H9 (cell line): ENCODE results near the gene DCP1B. TPM values are rescaled to one million over a fixed set of nuclear protein-coding genes. Genes with fewer than 3 reads are reported as not detected.

Experiments
- DNase-seq: peaks from one replicate; pipeline ENCODE4 v3.0.0-alpha.2; 2017
- H2AFZ ChIP-seq: one replicate; pipeline ENCODE4 v1.6.1; 2013; ENCODE audit warnings: mild to moderate bottlenecking, low read length, control low read depth, moderate library complexity
- H2AK5ac ChIP-seq: 2 replicates; pipeline ENCODE4 v1.6.1; 2013; ENCODE audit warnings: low read length, control low read depth, mixed read lengths; ENCODE audit not compliant: insufficient read length
- H2BK120ac ChIP-seq: one replicate; pipeline ENCODE4 v1.6.1; 2013; ENCODE audit warnings: low read depth, mild to moderate bottlenecking, low read length, control low read depth, inconsistent platforms; ENCODE audit not compliant: poor library complexity, severe bottlenecking
- H2BK12ac ChIP-seq: 2 replicates; pipeline ENCODE4 v1.6.1; 2013; ENCODE audit warnings: low read length, control low read depth, mixed read lengths, low read depth; ENCODE audit not compliant: insufficient read length
- H2BK15ac ChIP-seq: 2 replicates; pipeline ENCODE4 v1.6.1; 2013; ENCODE audit warnings: low read depth, low read length, control low read depth
- H2BK20ac ChIP-seq: one replicate; pipeline ENCODE4 v1.6.1; 2013; ENCODE audit warnings: low read depth, mild to moderate bottlenecking, low read length, control low read depth, inconsistent platforms; ENCODE audit not compliant: poor library complexity, severe bottlenecking
- H2BK5ac ChIP-seq: 2 replicates; pipeline ENCODE4 v1.6.1; 2013; ENCODE audit warnings: low read length, control low read depth, mixed read lengths; ENCODE audit not compliant: insufficient read length
- H3K14ac ChIP-seq: 2 replicates; pipeline ENCODE4 v1.6.1; 2013; ENCODE audit warnings: low read length, control low read depth; ENCODE audit not compliant: insufficient read depth
- H3K18ac ChIP-seq: 2 replicates; pipeline ENCODE4 v1.6.1; 2013; ENCODE audit warnings: low read depth, mild to moderate bottlenecking, mixed read lengths, low read length, control low read depth; ENCODE audit not compliant: insufficient read length
- H3K23ac ChIP-seq: 2 replicates; pipeline ENCODE4 v1.6.1; 2013; ENCODE audit warnings: low read length, control low read depth, mixed read lengths, low read depth; ENCODE audit not compliant: insufficient read length
- H3K23me2 ChIP-seq: 2 replicates; pipeline ENCODE4 v1.6.1; 2013; ENCODE audit warnings: low read depth, mild to moderate bottlenecking, mixed read lengths, low read length, control low read depth; ENCODE audit not compliant: insufficient read length, poor library complexity, severe bottlenecking
- H3K27ac ChIP-seq: 2 replicates; pipeline ENCODE4 v1.5.1; 2013; ENCODE audit warnings: low read length, control low read depth, mixed read lengths, low read depth; ENCODE audit not compliant: insufficient read length
- H3K27me3 ChIP-seq: 2 replicates; pipeline ENCODE4 v1.6.1; 2013; ENCODE audit warnings: low read length, control low read depth, inconsistent platforms; ENCODE audit not compliant: insufficient read depth
- H3K4ac ChIP-seq: 2 replicates; pipeline ENCODE4 v1.6.1; 2013; ENCODE audit warnings: low read depth, mild to moderate bottlenecking, control low read depth, inconsistent platforms, low read length, moderate library complexity
- H3K4me1 ChIP-seq: 2 replicates; pipeline ENCODE4 v1.6.1; 2013; ENCODE audit warnings: low read length, control low read depth, inconsistent platforms; ENCODE audit not compliant: insufficient read depth
- H3K4me2 ChIP-seq: 2 replicates; pipeline ENCODE4 v1.6.1; 2013; ENCODE audit warnings: low read length, control low read depth, mixed read lengths; ENCODE audit not compliant: insufficient read length, insufficient read depth
- H3K56ac ChIP-seq: 2 replicates; pipeline ENCODE4 v1.6.1; 2013; ENCODE audit warnings: low read depth, mild to moderate bottlenecking, mixed read lengths, low read length, control low read depth; ENCODE audit not compliant: insufficient read length
- H3K79me1 ChIP-seq: 2 replicates; pipeline ENCODE4 v1.6.1; 2013; ENCODE audit warnings: low read depth, mild to moderate bottlenecking, moderate library complexity, low read length, control low read depth, inconsistent platforms; ENCODE audit not compliant: insufficient read depth, poor library complexity, severe bottlenecking
- H3K79me2 ChIP-seq: 2 replicates; pipeline ENCODE4 v1.6.1; 2013; ENCODE audit warnings: low read length, control low read depth, inconsistent platforms; ENCODE audit not compliant: insufficient read depth
- H3K9ac ChIP-seq: 2 replicates; pipeline ENCODE4 v1.6.1; 2013; ENCODE audit warnings: low read length, control low read depth, mixed read lengths; ENCODE audit not compliant: insufficient read length; ENCODE audit errors: extremely low read depth
- H3K9me3 ChIP-seq: one replicate; pipeline ENCODE4 v1.6.1; 2013; ENCODE audit warnings: low read depth, low read length, inconsistent platforms; ENCODE audit not compliant: control insufficient read depth
- H3T11ph ChIP-seq: one replicate; pipeline ENCODE4 v1.6.1; 2013; ENCODE audit warnings: mild to moderate bottlenecking, low read length, control low read depth, inconsistent platforms
- H4K20me1 ChIP-seq: one replicate; pipeline ENCODE4 v1.6.1; 2013; ENCODE audit not compliant: control insufficient read depth, insufficient read length, insufficient read depth
- H4K5ac ChIP-seq: 2 replicates; pipeline ENCODE4 v1.6.1; 2013; ENCODE audit warnings: low read depth, mild to moderate bottlenecking, mixed read lengths, low read length, control low read depth; ENCODE audit not compliant: insufficient read length
- H4K8ac ChIP-seq: replicated peaks from 2 replicates; pipeline ENCODE4 v1.6.1; 2013; ENCODE audit warnings: low read length, control low read depth, mixed read lengths, low read depth; ENCODE audit not compliant: insufficient read length
- H4K91ac ChIP-seq: 2 replicates; pipeline ENCODE4 v1.6.1; 2013; ENCODE audit warnings: low read depth, mild to moderate bottlenecking, moderate library complexity, mixed read lengths, low read length, control low read depth; ENCODE audit not compliant: insufficient read length
- H3K27ac Mint-ChIP-seq, 3 experiments: 2 replicates in 2 of 3; 3 replicates in 1 of 3; pipeline ENCODE4 v1.8.0; 2020 to 2021; ENCODE audit warnings: mixed read lengths in 3 of 3, mild to moderate bottlenecking in 1 of 3, moderate library complexity in 1 of 3
- H3K27me3 Mint-ChIP-seq: 2 replicates; pipeline ENCODE4 v1.8.0; 2021; ENCODE audit warnings: low read depth, mild to moderate bottlenecking, moderate library complexity, mixed read lengths
- H3K36me3 Mint-ChIP-seq, 3 experiments: 2 replicates in 2 of 3; 3 replicates in 1 of 3; pipeline ENCODE4 v1.8.0; 2020 to 2021; ENCODE audit warnings: low read depth in 3 of 3, mixed read lengths in 3 of 3; ENCODE audit not compliant: insufficient read depth in 1 of 3
- H3K4me1 Mint-ChIP-seq, 2 experiments: 2 replicates each; pipeline ENCODE4 v1.8.0; 2020; ENCODE audit warnings: mixed read lengths in 2 of 2
- H3K4me3 Mint-ChIP-seq, 2 experiments: 2 replicates in 1 of 2; 3 replicates in 1 of 2; pipeline ENCODE4 v1.8.0; 2020 to 2021; ENCODE audit warnings: mild to moderate bottlenecking in 2 of 2, mixed read lengths in 2 of 2, moderate library complexity in 1 of 2
- H3K9me3 Mint-ChIP-seq, 2 experiments: 2 replicates in 1 of 2; 3 replicates in 1 of 2; pipeline ENCODE4 v1.8.0; 2020; ENCODE audit warnings: mild to moderate bottlenecking in 2 of 2, mixed read lengths in 2 of 2, moderate library complexity in 1 of 2
- WGBS: extraction: QIAGEN DNeasy Blood & Tissue Kit; methylation state at CpG from one replicate; pipeline ENCODE4 v1.1.7; 2013; ENCODE audit warnings: missing lambda C conversion rate, low lambda C conversion rate, mixed read lengths; ENCODE audit not compliant: insufficient read length; ENCODE audit errors: extremely low coverage; 5-methylcytosine and 5-hydroxymethylcytosine counted together
- total RNA-seq: library from RNA; stranded (reverse); gene quantifications from 2 replicates; pipeline ENCODE4 v1.2.1, GENCODE V29; 2021
- TF ChIP-seq, protein P1 (sequence below): fragments of 200-600 bp; sonication (generic); conservative IDR thresholded peaks from 3 replicates; pipeline ENCODE4 v1.8.0; 2021; ENCODE audit warnings: antibody characterized with exemption, mild to moderate bottlenecking

Gene DCP1B
- total RNA-seq, 1 experiment from 2014 or later, result 11.2 TPM

DNA sequence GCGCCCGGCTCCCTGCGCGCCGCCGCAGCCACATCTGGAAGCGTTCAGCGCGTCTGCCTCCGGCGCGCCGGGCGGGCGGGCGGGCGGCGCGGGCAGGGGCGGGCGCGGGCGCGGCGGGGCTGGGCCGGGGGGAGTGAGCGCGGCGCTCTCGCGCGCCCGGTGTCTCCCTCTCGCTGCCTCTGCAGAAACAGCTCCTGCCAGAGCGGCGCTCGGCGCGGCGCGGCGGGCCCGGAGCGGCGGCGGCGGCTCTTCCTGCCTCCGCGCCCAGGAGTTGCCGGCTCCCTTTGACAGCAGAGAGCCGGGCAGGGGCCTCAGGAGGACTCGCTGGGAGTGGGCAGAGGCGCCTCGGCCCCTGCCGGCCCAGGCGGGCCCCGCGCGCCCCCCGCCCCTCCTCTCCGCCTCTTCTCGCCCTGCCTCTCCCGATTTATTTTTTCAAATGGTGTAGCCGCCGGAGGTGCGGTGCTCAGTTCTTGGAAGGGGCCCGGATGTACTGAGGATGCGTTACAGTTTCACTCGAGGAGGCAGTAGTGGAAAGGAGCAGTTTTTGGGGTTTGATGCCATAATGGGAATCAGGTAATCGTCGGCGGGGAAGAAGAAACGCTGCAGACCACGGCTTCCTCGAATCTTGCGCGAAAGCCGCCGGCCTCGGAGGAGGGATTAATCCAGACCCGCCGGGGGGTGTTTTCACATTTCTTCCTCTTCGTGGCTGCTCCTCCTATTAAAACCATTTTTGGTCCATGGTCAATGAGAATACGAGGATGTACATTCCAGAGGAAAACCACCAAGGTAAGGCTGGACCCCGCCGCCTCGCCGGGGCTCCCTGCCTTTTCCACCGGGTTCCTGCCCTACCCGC is 48.8 kb upstream of the DCP1B start, which contains the start of gene CACNA1C:
Gene CACNA1C (plus strand): TSS at position 162 of the 853 bp plus-strand sequence. CDS start 576 bp downstream, at position 738.
- H2BK12ac ChIP-seq, result no peak within 1 kb of the TSS
- no peak within 1 kb of the TSS for H3K56ac ChIP-seq
- Mint-ChIP-seq H3K4me3 (peak within 1 kb of the TSS; percentile 71 to 91), H3K36me3 (no peaks in the 10 kb centered on the region), H3K9me3 (no peaks in the 10 kb centered on the region; a peak in 1 of 5 replicates), H3K27me3 (peaks cover 64% of the 10 kb centered on the region), H3K27ac (no peak within 1 kb of the TSS), H3K4me1 (peaks cover 39 to 54% of the 10 kb centered on the region in 2 experiments)
- H3K23me2 ChIP-seq, result peaks cover 11% of the 10 kb centered on the region
- H3K4ac ChIP-seq, result no peak within 1 kb of the TSS
- H3K79me2 ChIP-seq, result no peaks in the 10 kb centered on the region
- no peak within 1 kb of the TSS for H3K14ac ChIP-seq
- no peaks in the 10 kb centered on the region for H3K79me1 ChIP-seq
- H3K9ac ChIP-seq, result no peak within 1 kb of the TSS
- H2AK5ac ChIP-seq, result no peak within 1 kb of the TSS
- H3K27ac ChIP-seq, result no peak within 1 kb of the TSS
- no CpG with 5 or more reads among the region's 90 CpGs for WGBS
- H3K4me2 ChIP-seq, result peak within 1 kb of the TSS; percentile 76
- H3K23ac ChIP-seq, result no peak within 1 kb of the TSS
- H3K9me3 ChIP-seq, result no peaks in the 10 kb centered on the region
- H2BK15ac ChIP-seq, result no peak within 1 kb of the TSS
- no peak within 1 kb of the TSS for H2BK20ac ChIP-seq
- H2BK5ac ChIP-seq, result no peak within 1 kb of the TSS
- H4K91ac ChIP-seq, result no peak within 1 kb of the TSS
- no peak within 1 kb of the TSS for H4K5ac ChIP-seq
- no peak within 1 kb of the TSS for H3T11ph ChIP-seq
- H4K20me1 ChIP-seq, result no peaks in the 10 kb centered on the region
- H3K18ac ChIP-seq, result no peak within 1 kb of the TSS
- TF ChIP-seq, protein P1, sequence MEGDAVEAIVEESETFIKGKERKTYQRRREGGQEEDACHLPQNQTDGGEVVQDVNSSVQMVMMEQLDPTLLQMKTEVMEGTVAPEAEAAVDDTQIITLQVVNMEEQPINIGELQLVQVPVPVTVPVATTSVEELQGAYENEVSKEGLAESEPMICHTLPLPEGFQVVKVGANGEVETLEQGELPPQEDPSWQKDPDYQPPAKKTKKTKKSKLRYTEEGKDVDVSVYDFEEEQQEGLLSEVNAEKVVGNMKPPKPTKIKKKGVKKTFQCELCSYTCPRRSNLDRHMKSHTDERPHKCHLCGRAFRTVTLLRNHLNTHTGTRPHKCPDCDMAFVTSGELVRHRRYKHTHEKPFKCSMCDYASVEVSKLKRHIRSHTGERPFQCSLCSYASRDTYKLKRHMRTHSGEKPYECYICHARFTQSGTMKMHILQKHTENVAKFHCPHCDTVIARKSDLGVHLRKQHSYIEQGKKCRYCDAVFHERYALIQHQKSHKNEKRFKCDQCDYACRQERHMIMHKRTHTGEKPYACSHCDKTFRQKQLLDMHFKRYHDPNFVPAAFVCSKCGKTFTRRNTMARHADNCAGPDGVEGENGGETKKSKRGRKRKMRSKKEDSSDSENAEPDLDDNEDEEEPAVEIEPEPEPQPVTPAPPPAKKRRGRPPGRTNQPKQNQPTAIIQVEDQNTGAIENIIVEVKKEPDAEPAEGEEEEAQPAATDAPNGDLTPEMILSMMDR, result peak; percentile 39; the same call in 1 of the 3 replicates
- peaks cover 29% of the 10 kb centered on the region for H3K27me3 ChIP-seq
- no peaks in the 10 kb centered on the region for H3K4me1 ChIP-seq
- DNase-seq, result peak; percentile 79
- H2AFZ ChIP-seq, result no peak within 1 kb of the TSS
- no peak within 1 kb of the TSS for H2BK120ac ChIP-seq
- no peak within 1 kb of the TSS for H4K8ac ChIP-seq
